DND-41 (cell line): ENCODE data around the gene ABLIM3.

Experiments
- EZH2 ChIP-seq: IDR thresholded peaks from 3 replicates; pipeline ENCODE4 v1.6.1; 2012; ENCODE audit warnings: borderline replicate concordance, low read depth, mild to moderate bottlenecking, moderate library complexity, low read length, inconsistent platforms; ENCODE audit not compliant: severe bottlenecking
- TF ChIP-seq, protein P1 (sequence below): IDR thresholded peaks from 2 replicates; pipeline ENCODE4 v1.5.1; 2012; ENCODE audit warnings: borderline replicate concordance, low read length, moderate library complexity, mild to moderate bottlenecking; ENCODE audit not compliant: poor library complexity, severe bottlenecking; ENCODE audit errors: extremely low read depth

DNA sequence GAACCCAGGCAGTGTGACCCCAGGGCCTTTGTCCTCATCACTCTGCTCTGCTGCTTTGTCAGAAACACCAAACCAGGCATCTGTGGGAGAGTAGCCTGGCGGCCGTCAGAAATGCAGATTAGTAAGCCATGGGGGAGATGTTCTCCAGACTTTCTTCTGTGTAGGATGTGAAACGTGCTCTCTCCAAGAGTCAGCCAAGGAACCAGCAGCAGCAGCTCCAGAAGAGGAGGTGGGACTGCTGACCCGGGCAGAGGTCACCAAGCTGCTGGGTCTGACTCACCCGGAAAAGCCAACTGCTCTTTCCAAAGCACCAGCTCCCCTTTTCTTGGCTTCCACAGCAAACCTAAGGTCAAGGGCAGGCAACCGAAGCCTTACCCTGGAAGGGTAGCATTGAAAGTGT, 14.4 kb upstream of the ABLIM3 start:
- TF ChIP-seq EZH2: no peak
- TF ChIP-seq, protein P1, sequence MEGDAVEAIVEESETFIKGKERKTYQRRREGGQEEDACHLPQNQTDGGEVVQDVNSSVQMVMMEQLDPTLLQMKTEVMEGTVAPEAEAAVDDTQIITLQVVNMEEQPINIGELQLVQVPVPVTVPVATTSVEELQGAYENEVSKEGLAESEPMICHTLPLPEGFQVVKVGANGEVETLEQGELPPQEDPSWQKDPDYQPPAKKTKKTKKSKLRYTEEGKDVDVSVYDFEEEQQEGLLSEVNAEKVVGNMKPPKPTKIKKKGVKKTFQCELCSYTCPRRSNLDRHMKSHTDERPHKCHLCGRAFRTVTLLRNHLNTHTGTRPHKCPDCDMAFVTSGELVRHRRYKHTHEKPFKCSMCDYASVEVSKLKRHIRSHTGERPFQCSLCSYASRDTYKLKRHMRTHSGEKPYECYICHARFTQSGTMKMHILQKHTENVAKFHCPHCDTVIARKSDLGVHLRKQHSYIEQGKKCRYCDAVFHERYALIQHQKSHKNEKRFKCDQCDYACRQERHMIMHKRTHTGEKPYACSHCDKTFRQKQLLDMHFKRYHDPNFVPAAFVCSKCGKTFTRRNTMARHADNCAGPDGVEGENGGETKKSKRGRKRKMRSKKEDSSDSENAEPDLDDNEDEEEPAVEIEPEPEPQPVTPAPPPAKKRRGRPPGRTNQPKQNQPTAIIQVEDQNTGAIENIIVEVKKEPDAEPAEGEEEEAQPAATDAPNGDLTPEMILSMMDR: no peak
